Ovary (tissue), 3 donors: ENCODE results near the gene SMURF1.
"Not testable (repeated sequence)": the region's sequence is repeated elsewhere in the genome, so short reads cannot be mapped to it uniquely, and the experiment has no call there.

ENCODE experiments used
- CTCF ChIP-seq, 3 donors: fragments of 450-650 bp in 2 of 3; fragments of 200-600 bp in 1 of 3; IDR thresholded peaks; one replicate each; pipeline versions ENCODE4 v1.5.1 to v1.8.0; 2016 to 2022; ENCODE audit warnings: antibody characterized with exemption in 3 of 3, mild to moderate bottlenecking in 1 of 3
- EP300 ChIP-seq: sonication (generic); formaldehyde crosslinking; IDR thresholded peaks from one replicate; pipeline ENCODE4 v1.6.1; 2017; ENCODE audit warnings: antibody characterized with exemption
- POLR2A ChIP-seq: fragments of 450-650 bp; IDR thresholded peaks from one replicate; pipeline ENCODE4 v1.6.1; 2017; ENCODE audit warnings: antibody characterized with exemption, mild to moderate bottlenecking, moderate library complexity
- donor health status: DM: no; HTN: no; CAD: no.

- TF ChIP-seq POLR2A; CTCF (IDR thresholded peaks at IDR 0.05); EP300: not testable (repeated sequence)
Observed at GRCh38 chr7:99101516-99101915, 42.4 kb downstream of the SMURF1 start.
